K562 (cell line): Measurements from ENCODE around the gene ADAMTSL3. TPM values are rescaled to one million over a fixed set of nuclear protein-coding genes. Genes with fewer than 3 reads are reported as not detected.
A peak's percentile ranks its signal among the peaks of the same experiment; 100 is the strongest.
"Not testable (repeated sequence)": the region's sequence is repeated elsewhere in the genome, so short reads cannot be mapped to it uniquely, and the experiment has no call there.

ENCODE experiments used
- ATAC-seq: fragments of 200-7000 bp; cut with Tn5 transposase; 3 replicates; pipeline ENCODE4 v1.9.1; 2020; ENCODE audit warnings: moderate library complexity
- BruUV-seq: library from RNA; stranded (reverse); fragments of 400-500 nt; replicated peaks from 2 replicates; lab custom pipeline; 2021; lab: Mats Ljungman, UMichigan
- CTCF ChIA-PET: fragments of 300-600 bp; formaldehyde crosslinking; extraction: SDS; loops from one replicate; lab custom pipeline; 2021; ENCODE audit warnings: low intra/inter-chr PET ratio; lab: Yijun Ruan, JAX
- POLR2A ChIA-PET: fragments of 300-600, 350-650 bp; sonication (Branson Sonifier 250); formaldehyde crosslinking; extraction: SDS; loops from one replicate; lab custom pipeline; 2021; ENCODE audit warnings: antibody characterized with exemption, inconsistent platforms; lab: Yijun Ruan, JAX
- DNase-seq, 4 experiments: peaks; one replicate each; pipeline versions ENCODE4 v3.0.0 to v3.0.0-alpha.2; 2011 to 2018; ENCODE audit warnings: low spot score in 3 of 4, mixed read lengths in 3 of 4; ENCODE audit errors: extremely low read depth in 1 of 4
- FAIRE-seq: peaks from 2 replicates; lab custom pipeline; 2011; peaks lifted over from hg19 to GRCh38; lab: Jason Lieb, UNC
- H2AFZ ChIP-seq: 2 replicates; pipeline ENCODE4 v1.6.0; 2011; ENCODE audit warnings: low read depth, low read length, control low read depth, inconsistent platforms
- H3K27ac ChIP-seq: fragments of 200-600 bp; 3 replicates; pipeline ENCODE4 v1.8.0; 2011; ENCODE audit warnings: low read depth, mild to moderate bottlenecking, control low read depth, inconsistent platforms, low read length, moderate library complexity, mixed read lengths; ENCODE audit errors: extremely low read depth
- H3K27me3 ChIP-seq, 2 experiments: fragments of 300-600 bp in 1 of 2; 2 replicates in 1 of 2; 3 replicates in 1 of 2; pipeline versions ENCODE4 v1.6.0 to v1.8.0; 2011; ENCODE audit warnings: inconsistent platforms in 2 of 2, low read length in 2 of 2, mild to moderate bottlenecking in 1 of 2, mixed read lengths in 1 of 2, moderate library complexity in 1 of 2; ENCODE audit not compliant: control insufficient read depth in 2 of 2, insufficient read depth in 2 of 2
- H3K36me3 ChIP-seq: fragments of 300-600 bp; 3 replicates; pipeline ENCODE4 v1.8.0; 2011; ENCODE audit warnings: mild to moderate bottlenecking, low read length, inconsistent platforms; ENCODE audit not compliant: control insufficient read depth, insufficient read depth
- H3K4me1 ChIP-seq, 2 experiments: fragments of 200-600 bp in 1 of 2; replicated peaks in 1 of 2; 2 replicates in 1 of 2; 3 replicates in 1 of 2; pipeline versions ENCODE4 v1.5.1 to v1.8.0; 2011; ENCODE audit warnings: inconsistent platforms in 2 of 2, low read length in 2 of 2, mild to moderate bottlenecking in 1 of 2, mixed read lengths in 1 of 2, moderate library complexity in 1 of 2; ENCODE audit not compliant: control insufficient read depth in 2 of 2, insufficient read depth in 2 of 2
- H3K4me2 ChIP-seq: 2 replicates; pipeline ENCODE4 v1.6.1; 2011; ENCODE audit warnings: low read length, control low read depth, inconsistent platforms, mixed read lengths; ENCODE audit not compliant: insufficient read depth
- H3K4me3 ChIP-seq: fragments of 200-600 bp; sonication (generic), shearing (Covaris generic); 2 replicates; pipeline ENCODE4 v1.5.1; 2016; ENCODE audit warnings: control low read depth, inconsistent platforms
- H3K79me2 ChIP-seq: fragments of 200-600 bp; 3 replicates; pipeline ENCODE4 v1.8.0; 2011; ENCODE audit warnings: low read length, inconsistent platforms; ENCODE audit not compliant: control insufficient read depth, insufficient read depth
- H3K9ac ChIP-seq, 2 experiments: 2 replicates each; pipeline versions ENCODE4 v1.6.0 to v1.6.1; 2011; ENCODE audit warnings: low read depth in 2 of 2, low read length in 2 of 2, control low read depth in 1 of 2, inconsistent platforms in 1 of 2, mild to moderate bottlenecking in 1 of 2, mixed read lengths in 1 of 2; ENCODE audit not compliant: insufficient read depth in 1 of 2
- H3K9me1 ChIP-seq: one replicate; pipeline ENCODE4 v1.6.0; 2011; ENCODE audit warnings: inconsistent platforms, mild to moderate bottlenecking, low read length, moderate library complexity; ENCODE audit not compliant: control insufficient read depth, insufficient read depth
- H3K9me3 ChIP-seq: replicated peaks from 2 replicates; pipeline ENCODE4 v1.5.1; 2011; ENCODE audit warnings: low read depth, low read length, inconsistent platforms; ENCODE audit not compliant: control insufficient read depth, insufficient read depth
- H4K20me1 ChIP-seq: replicated peaks from 2 replicates; pipeline ENCODE4 v1.6.1; 2011; ENCODE audit warnings: low read length, inconsistent platforms, mixed read lengths; ENCODE audit not compliant: control insufficient read depth, insufficient read depth
- ATF7 ChIP-seq: fragments of 450-650 bp; IDR thresholded peaks from 2 replicates; pipeline ENCODE4 v1.7.1; 2014; ENCODE audit warnings: mild to moderate bottlenecking, moderate library complexity
- CEBPB ChIP-seq: fragments of 450-650 bp; IDR thresholded peaks from 2 replicates; pipeline ENCODE4 v1.6.1; 2016; ENCODE audit warnings: missing genetic modification characterization, missing compliant biosample characterization
- CEBPG ChIP-seq, 3 experiments: fragments of 200-800 bp in 1 of 3; sonication (Bioruptor generic) in 1 of 3; sonication (generic) in 1 of 3; formaldehyde crosslinking in 1 of 3; IDR thresholded peaks in 2 of 3; conservative IDR thresholded peaks in 1 of 3; 2 replicates each; pipeline versions ENCODE4 v1.6.1 to v1.8.0; 2016 to 2022; ENCODE audit warnings: missing compliant biosample characterization in 2 of 3, missing genetic modification characterization in 2 of 3, mild to moderate bottlenecking in 1 of 3, missing genetic modification reagents in 1 of 3
- NR2C2 ChIP-seq, 2 experiments: fragments of 200-800 bp in 1 of 2; sonication (Bioruptor generic) in 1 of 2; sonication (generic) in 1 of 2; formaldehyde crosslinking in 1 of 2; IDR thresholded peaks; 2 replicates each; pipeline versions ENCODE4 v1.6.1 to v1.8.0; 2016 to 2022; ENCODE audit warnings: mild to moderate bottlenecking in 1 of 2, missing compliant biosample characterization in 1 of 2, missing genetic modification characterization in 1 of 2, missing genetic modification reagents in 1 of 2
- POLR2G ChIP-seq: fragments of 200-400 bp; formaldehyde crosslinking; IDR thresholded peaks from 2 replicates; pipeline ENCODE4 v1.6.1; 2017; ENCODE audit warnings: low read depth, mild to moderate bottlenecking, antibody characterized with exemption, low read length, moderate library complexity
- RBFOX2 ChIP-seq: fragments of 200-400 bp; formaldehyde crosslinking; IDR thresholded peaks from 2 replicates; pipeline ENCODE4 v1.6.1; 2017; ENCODE audit warnings: low read depth, mild to moderate bottlenecking, low read length, moderate library complexity
- YY1 ChIP-seq, 3 experiments: IDR thresholded peaks; 2 replicates each; pipeline ENCODE4 v1.6.1; 2011; ENCODE audit warnings: low read length in 2 of 3, mild to moderate bottlenecking in 2 of 3, moderate library complexity in 2 of 3, borderline replicate concordance in 1 of 3, control low read depth in 1 of 3, low read depth in 1 of 3; ENCODE audit not compliant: insufficient read depth in 3 of 3, insufficient replicate concordance in 2 of 3, control insufficient read depth in 1 of 3, insufficient read length in 1 of 3; ENCODE audit errors: extremely low read depth in 1 of 3
- WGBS: fragments of 100-300 bp; shearing (Covaris generic); methylation state at CpG from one replicate; pipeline ENCODE4 v1.1.6; 2016; ENCODE audit warnings: low coverage, mixed read lengths; ENCODE audit not compliant: insufficient coverage; ENCODE audit errors: missing lambda C conversion rate; 5-methylcytosine and 5-hydroxymethylcytosine counted together
- in situ Hi-C: fragments of 300-500 bp; cut with MboI; formaldehyde crosslinking; loops from 4 replicates; pipeline ENCODE4 v1.15.0; 2018; ENCODE audit warnings: inconsistent platforms, mixed read lengths
- intact Hi-C: fragments of 100-400 bp; cut with micrococcal nuclease; formaldehyde crosslinking; loops from 2 replicates; pipeline ENCODE4 v1.14.2; 2022
- polyA plus RNA-seq, 8 experiments: library from polyadenylated mRNA; depleted of rRNA in 4 of 8; stranded (reverse) in 5 of 8; unstranded in 3 of 8; fragments of >200 nt; fragmentation: Nextera tagmentation in 2 of 8; fragmentation: Illumina TruSeq in 1 of 8; extraction: Ambion mirVana in 2 of 8; extraction: Trizol in 1 of 8; gene quantifications; 2 replicates each; pipeline versions ENCODE4 v1.2.1 to v1.2.3, GENCODE V29; 2011 to 2014; ENCODE audit warnings: inconsistent platforms in 1 of 8, missing spikeins in 1 of 8
- total RNA-seq, 7 experiments: library from RNA; depleted of rRNA in 6 of 7; stranded (reverse); fragments of >200 nt in 6 of 7; fragmentation: Illumina TruSeq in 2 of 7; extraction: Trizol in 2 of 7; gene quantifications; 2 replicates each; pipeline versions ENCODE4 v1.2.1 to v1.2.3, GENCODE V29; 2011 to 2021; ENCODE audit warnings: low replicate concordance in 1 of 7
- TF ChIP-seq, protein P1 (sequence below), 2 experiments: fragments of 450-650 bp in 1 of 2; sonication (generic) in 1 of 2; formaldehyde crosslinking in 1 of 2; IDR thresholded peaks in 1 of 2; conservative IDR thresholded peaks in 1 of 2; 2 replicates each; pipeline versions ENCODE4 v1.6.1 to v1.8.1; 2016 to 2023; ENCODE audit warnings: mild to moderate bottlenecking in 2 of 2, moderate library complexity in 2 of 2, inconsistent platforms in 1 of 2, missing genetic modification reagents in 1 of 2

Gene ADAMTSL3
- total and polyA plus RNA-seq, 9 of the 15 experiments (the other 6 are each of a cell fraction or from before 2014, with no cell fraction given): 0.01 to 0.18 (median 0.07) TPM; not detected in 3

- H3K4me1 ChIP-seq; CTCF ChIA-PET; H3K9me3 ChIP-seq; BruUV-seq; H3K27ac ChIP-seq; H3K9me1 ChIP-seq; H3K9ac ChIP-seq; TF ChIP-seq NR2C2, CEBPG (CRISPR knock-in tag; IDR thresholded peaks at IDR 0.05): not testable (repeated sequence)
- H2AFZ ChIP-seq: peak overlapping the region; percentile 84
- POLR2A ChIA-PET: interaction anchor here (0.6 kb wide), 1 partner anchor 17 kb away, joined by 3 read pairs; no protein-coding TSS in a partner anchor
- ATAC-seq: peak; percentile 55; the same call in 1 of the 3 replicates
- 5% methylated on average over 18 of the region's 18 CpGs for WGBS
- TF ChIP-seq NR2C2 (tag; IDR thresholded peaks at IDR 0.05) (peak; percentile 56; the same call in 1 of the 2 replicates), CEBPB (peak; percentile 56; the same call in 1 of the 2 replicates), POLR2G (0 out of 2 replicates have a peak, but pooled peaks have one; percentile 21), ATF7 (0 out of 2 replicates have a peak, but pooled peaks have one; percentile 12), RBFOX2 (0 out of 2 replicates have a peak, but pooled peaks have one; percentile 22), CEBPG (tag; conservative IDR thresholded peaks at IDR 0.05 in 1 of 2, IDR thresholded peaks at IDR 0.05 in 1 of 2) (peak in 1 of 2 experiments; percentile 41; a peak in 1 of 4 replicates), YY1 (IDR thresholded peaks at IDR 0.05; ENCODE audit: borderline replicate concordance in 1 of 3, control insufficient read depth in 1 of 3, extremely low read depth in 1 of 3, insufficient read depth in 3 of 3, insufficient read length in 1 of 3, insufficient replicate concordance in 2 of 3, low read depth in 1 of 3, low read length in 2 of 3) (peak in 1 of 3 experiments; percentile 35)
- TF ChIP-seq, protein P1, sequence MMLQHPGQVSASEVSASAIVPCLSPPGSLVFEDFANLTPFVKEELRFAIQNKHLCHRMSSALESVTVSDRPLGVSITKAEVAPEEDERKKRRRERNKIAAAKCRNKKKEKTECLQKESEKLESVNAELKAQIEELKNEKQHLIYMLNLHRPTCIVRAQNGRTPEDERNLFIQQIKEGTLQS (IDR thresholded peaks at IDR 0.05): peak; percentile 57
- TF ChIP-seq, protein P1 (CRISPR knock-in tag; conservative IDR thresholded peaks at IDR 0.05): not testable (repeated sequence)
- TF ChIP-seq, all 486 proteins: peak for 8; not testable (repeated sequence) for 478
- H3K27me3 ChIP-seq, in situ Hi-C loops, intact Hi-C loops, H3K36me3 ChIP-seq, FAIRE-seq, H4K20me1 ChIP-seq, DNase-seq, H3K79me2 ChIP-seq: not testable (repeated sequence)
- Histone ChIP-seq H3K4me2 (peak overlapping the region; percentile 46), H3K4me3 (peak overlapping the region; percentile 15)
Observed at GRCh38 chr15:84042434-84043056, 388.6 kb downstream of the ADAMTSL3 start.
